D721Med (cell line): ENCODE results near the gene DGKB.

Source experiments
- DNase-seq: peaks from one replicate; pipeline ENCODE4 v3.0.0; 2011; ENCODE audit warnings: low spot score; ENCODE audit not compliant: insufficient read length
- FAIRE-seq: peaks from 2 replicates; lab custom pipeline; 2011; peaks lifted over from hg19 to GRCh38; lab: Jason Lieb, UNC
- CTCF ChIP-seq: IDR thresholded peaks from 2 replicates; pipeline ENCODE4 v1.5.1; 2012; ENCODE audit warnings: mild to moderate bottlenecking, control low read depth; ENCODE audit not compliant: insufficient read depth; ENCODE audit errors: missing control alignments

The DGKB gene

GRCh38 chr7:14430926-14431325, 471.6 kb downstream of the DGKB start:
- no peak for TF ChIP-seq CTCF
- no peak for FAIRE-seq
- DNase-seq, result no peak

GRCh38 chr7:14425559-14425958, 477.0 kb downstream of the DGKB start:
- no peak for FAIRE-seq
- no peak for TF ChIP-seq CTCF
- DNase-seq, result no peak

- no peak for FAIRE-seq
- TF ChIP-seq CTCF, result no peak
- DNase-seq, result no peak
Observed at GRCh38 chr7:14424675-14425074, 477.9 kb downstream of the DGKB start.

- DNase-seq, result no peak
Observed at GRCh38 chr7:14420768-14421167, 481.8 kb downstream of the DGKB start.

GRCh38 chr7:14419531-14419930, 483.0 kb downstream of the DGKB start:
- DNase-seq, result no peak
- no peak for FAIRE-seq
- TF ChIP-seq CTCF, result no peak

More at GRCh38 chr7:14420768-14421167, 481.8 kb downstream of the DGKB start:
- TF ChIP-seq CTCF, result no peak
- FAIRE-seq, result no peak

GRCh38 chr7:14418633-14419032, 483.9 kb downstream of the DGKB start:
- DNase-seq, result no peak
- TF ChIP-seq CTCF, result no peak
- FAIRE-seq, result peak; percentile 69

GRCh38 chr7:14414274-14414986, 488.1 kb downstream of the DGKB start:
- DNase-seq (no peak), FAIRE-seq (no peak)
- no peak for TF ChIP-seq CTCF
